ENCODE results near the gene ADK. TPM values are rescaled to one million over a fixed set of nuclear protein-coding genes. Genes with fewer than 3 reads are reported as not detected.
"Not testable (repeated sequence)": the region's sequence is repeated elsewhere in the genome, so short reads cannot be mapped to it uniquely, and the experiment has no call there.

ADK gene
- total and polyA plus RNA-seq, 2 donors (not counting 3 experiments of a cell fraction or from before 2014, with no cell fraction given), result 11.7 to 46.5 TPM

DNA sequence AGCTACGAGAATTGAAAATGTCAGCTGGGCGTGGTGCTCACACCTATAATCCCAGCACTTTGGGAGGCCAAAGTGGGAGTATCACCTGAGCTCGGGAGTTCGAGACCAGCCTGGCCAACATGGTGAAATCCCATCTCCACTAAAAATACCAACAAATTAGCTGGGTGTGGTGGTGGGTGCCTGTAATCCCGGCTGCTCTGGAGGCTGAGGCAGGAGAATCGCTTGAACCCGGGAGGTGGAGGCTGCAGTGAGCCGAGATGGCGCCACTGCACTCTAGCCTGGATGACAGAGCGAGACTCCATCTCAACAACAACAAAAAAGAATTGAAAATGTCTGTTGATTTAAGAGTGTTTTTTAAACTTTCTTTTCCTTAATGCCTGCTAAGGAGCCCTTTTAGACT lies 4.0 kb upstream of the ADK start:
- BruUV-seq (replicated peaks); DNase-seq (ENCODE audit: low read depth, low spot score); H2AFZ ChIP-seq (ENCODE audit: low read depth, low read length); FAIRE-seq; H3K4me2 ChIP-seq (ENCODE audit: insufficient read depth, low read length); intact Hi-C loops (cut with micrococcal nuclease); H3K9me3 ChIP-seq (replicated peaks; ENCODE audit: control insufficient read depth, insufficient read depth, low read length); H3K4me3 ChIP-seq (replicated peaks in 1 of 3; ENCODE audit: insufficient read depth in 1 of 3, low read depth in 1 of 3, low read length in 3 of 3); dilution Hi-C loops (cut with MboI; ENCODE audit: extremely low pct_ligation_motif_present, low sequenced_read_pairs); H3K36me3 ChIP-seq (ENCODE audit: control insufficient read depth in 2 of 2, extremely low read depth in 1 of 2, insufficient read depth in 2 of 2, low read length in 2 of 2); H3K9ac ChIP-seq (replicated peaks; ENCODE audit: extremely low read depth, insufficient read depth, low read length); H3K9me1 ChIP-seq (replicated peaks; ENCODE audit: control insufficient read depth, extremely low read depth, insufficient read depth, low read length); H3K27ac ChIP-seq (ENCODE audit: insufficient read depth, low read depth, low read length); H3K27me3 ChIP-seq (ENCODE audit: control insufficient read depth in 2 of 2, insufficient read depth in 2 of 2, low read length in 2 of 2): not testable (repeated sequence)
- ChIA-PET POLR2A (interaction anchor here (1.3 kb wide), 1 partner anchor 29 kb away, joined by 4 read pairs; no protein-coding TSS in a partner anchor), CTCF (interaction anchor here (1.0 to 1.1 kb wide), 2 partner anchors 10 to 64 kb away, joined by 3 to 4 read pairs; no protein-coding TSS in a partner anchor)
- Histone ChIP-seq H3K4me1 (ENCODE audit: control insufficient read depth, extremely low read depth, insufficient read depth, low read length) (peaks cover 27% of the 10 kb centered on the region), H4K20me1 (replicated peaks; ENCODE audit: control insufficient read depth, extremely low read depth, insufficient read depth, low read length) (peaks cover 11% of the 10 kb centered on the region), H3K79me2 (ENCODE audit: control insufficient read depth, insufficient read depth, low read length) (peaks cover 82% of the 10 kb centered on the region)

DNA sequence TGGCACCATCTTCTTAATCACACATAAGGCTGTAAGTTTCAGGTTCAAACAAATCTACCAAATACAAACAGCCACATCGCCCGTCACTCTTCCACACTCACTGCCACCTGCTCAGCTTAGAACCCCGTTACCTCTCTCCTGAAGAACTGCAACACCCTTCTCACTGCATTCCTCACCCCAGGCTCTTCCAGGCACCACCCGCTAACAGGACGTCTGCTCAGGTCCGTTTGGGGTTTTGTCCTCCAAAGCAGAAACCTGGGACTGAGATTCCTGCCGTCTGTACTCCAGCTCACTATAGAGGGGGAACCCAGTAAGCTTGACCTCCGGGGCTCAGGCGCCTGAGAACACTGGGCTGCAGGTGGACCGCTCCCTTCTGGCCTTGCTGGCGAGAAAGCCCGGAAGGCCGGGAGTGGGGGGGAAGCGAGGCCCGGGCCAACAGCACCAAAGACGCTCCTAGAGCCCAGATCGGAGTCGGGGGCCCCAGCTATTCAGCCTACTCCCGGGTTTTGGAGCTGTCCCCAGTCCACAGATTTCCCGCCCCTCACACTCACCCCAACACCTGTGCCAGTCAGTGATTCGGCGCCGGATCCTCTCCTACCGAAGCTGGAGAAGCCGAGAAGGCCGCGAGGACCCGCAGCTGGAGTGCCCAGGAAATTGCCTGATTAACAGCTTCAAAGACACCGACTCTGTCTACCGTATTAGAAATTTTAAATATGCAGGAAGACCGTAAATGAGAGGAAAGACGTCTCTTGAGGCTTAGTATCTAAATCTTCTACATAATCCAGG lies 624 bp upstream of the ADK start, which contains the start of gene AP3M1:
TSS of gene AP3M1 (minus strand) at position 625 of the 786 bp plus-strand sequence. CDS start 12,449 bp downstream, outside the sequence.
- Histone ChIP-seq H3K27ac (ENCODE audit: insufficient read depth, low read depth, low read length) (peak within 1 kb of the TSS; percentile 93), H2AFZ (ENCODE audit: low read depth, low read length) (peak within 1 kb of the TSS; percentile 93), H4K20me1 (replicated peaks; ENCODE audit: control insufficient read depth, extremely low read depth, insufficient read depth, low read length) (peaks cover 5% of the 10 kb centered on the region), H3K4me3 (replicated peaks in 1 of 3; ENCODE audit: insufficient read depth in 1 of 3, low read depth in 1 of 3, low read length in 3 of 3) (peak within 1 kb of the TSS; percentile 82 to 96 (median 87)), H3K27me3 (ENCODE audit: control insufficient read depth in 2 of 2, insufficient read depth in 2 of 2, low read length in 2 of 2) (no peaks in the 10 kb centered on the region), H3K9ac (replicated peaks; ENCODE audit: extremely low read depth, insufficient read depth, low read length) (peak within 1 kb of the TSS; percentile 97), H3K9me3 (replicated peaks; ENCODE audit: control insufficient read depth, insufficient read depth, low read length) (no peaks in the 10 kb centered on the region), H3K4me2 (ENCODE audit: insufficient read depth, low read length) (peak within 1 kb of the TSS; percentile 81), H3K79me2 (ENCODE audit: control insufficient read depth, insufficient read depth, low read length) (peaks cover 56% of the 10 kb centered on the region), H3K36me3 (ENCODE audit: control insufficient read depth in 2 of 2, extremely low read depth in 1 of 2, insufficient read depth in 2 of 2, low read length in 2 of 2) (peaks cover 0 to 4% of the 10 kb centered on the region in 2 experiments), H3K9me1 (replicated peaks; ENCODE audit: control insufficient read depth, extremely low read depth, insufficient read depth, low read length) (no peaks in the 10 kb centered on the region), H3K4me1 (ENCODE audit: control insufficient read depth, extremely low read depth, insufficient read depth, low read length) (peaks cover 22% of the 10 kb centered on the region)
- FAIRE-seq, result no peak
- ChIA-PET CTCF (interaction anchor here (1.0 to 2.6 kb wide), 8 partner anchors 15 to 84 kb away, joined by 3 to 31 read pairs (median 6); no protein-coding TSS in a partner anchor), POLR2A (interaction anchor here (0.6 to 1.8 kb wide), 6 partner anchors 11 to 85 kb away, joined by 3 to 8 read pairs (median 3); no protein-coding TSS in a partner anchor)
- TF ChIP-seq FOS (IDR thresholded peaks at IDR 0.05; ENCODE audit: borderline replicate concordance, insufficient read depth, low read length), result no peak
- TF ChIP-seq JUN (IDR thresholded peaks at IDR 0.05; ENCODE audit: borderline replicate concordance, insufficient read depth, insufficient read length, low read depth), result no peak
- TF ChIP-seq GATA2 (IDR thresholded peaks at IDR 0.05; ENCODE audit: insufficient read depth, insufficient read length, low read depth, low read length), result no peak
- peak; percentile 31 for TF ChIP-seq POLR2AphosphoS5 (IDR thresholded peaks at IDR 0.05; ENCODE audit: insufficient read depth, low read depth, low read length)
- TF ChIP-seq, protein P1, sequence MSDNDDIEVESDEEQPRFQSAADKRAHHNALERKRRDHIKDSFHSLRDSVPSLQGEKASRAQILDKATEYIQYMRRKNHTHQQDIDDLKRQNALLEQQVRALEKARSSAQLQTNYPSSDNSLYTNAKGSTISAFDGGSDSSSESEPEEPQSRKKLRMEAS (IDR thresholded peaks at IDR 0.05; ENCODE audit: insufficient read depth, insufficient read length), result no peak
- dilution Hi-C loops (cut with MboI; ENCODE audit: extremely low pct_ligation_motif_present, low sequenced_read_pairs), result no loop called here
- TSS peak; percentile 56 for BruUV-seq (replicated peaks)
- intact Hi-C loops (cut with micrococcal nuclease), result loop anchor here (2.0 to 10.0 kb wide), 4 partner anchors 62 to 1082 kb away; partner anchors contain the start of gene SAMD8
- DNase-seq (ENCODE audit: low read depth, low spot score), result peak; percentile 82

Data from endothelial cell of umbilical vein (primary cell).